CD4-positive, alpha-beta T cell (primary cell): Measurements from ENCODE around the gene MBD5. TPM values are rescaled to one million over a fixed set of nuclear protein-coding genes. Genes with fewer than 3 reads are reported as not detected.

Experiments
- ATAC-seq: fragments of 200-7000 bp; cut with Tn5 transposase; one replicate; pipeline ENCODE4 v1.10.0; 2022; ENCODE audit warnings: mild to moderate bottlenecking; ENCODE audit not compliant: poor library complexity
- CTCF ChIA-PET: fragments of 350-600 bp; sonication (Branson Sonifier 250); formaldehyde crosslinking; loops from one replicate; lab custom pipeline; 2021; ENCODE audit warnings: antibody characterized with exemption, inconsistent platforms; lab: Charles Lee
- POLR2A ChIA-PET: fragments of 350-600 bp; sonication (Branson Sonifier 250); formaldehyde crosslinking; loops from one replicate; lab custom pipeline; 2021; ENCODE audit warnings: antibody characterized with exemption, inconsistent platforms; lab: Charles Lee
- DNase-seq, 14 experiments: peaks; one replicate each; pipeline ENCODE4 v3.0.0-alpha.2; 2013 to 2020; ENCODE audit warnings: mixed read lengths in 2 of 14
- H3K27ac ChIP-seq, 2 donors: one replicate each; pipeline versions ENCODE4 v1.5.1 to v1.7.0; 2013; ENCODE audit warnings: low read length in 2 of 2, low read depth in 1 of 2, mild to moderate bottlenecking in 1 of 2
- H3K27me3 ChIP-seq, 2 experiments: 1 replicate in 1 of 2; 2 replicates in 1 of 2; pipeline versions ENCODE4 v1.6.1 to v1.7.0; 2013; ENCODE audit warnings: low read length in 2 of 2, control low read depth in 1 of 2, mild to moderate bottlenecking in 1 of 2, moderate library complexity in 1 of 2; ENCODE audit not compliant: insufficient read depth in 2 of 2, control insufficient read depth in 1 of 2
- H3K36me3 ChIP-seq: one replicate; pipeline ENCODE4 v1.6.1; 2013; ENCODE audit warnings: low read length, control low read depth; ENCODE audit not compliant: insufficient read depth
- H3K4me1 ChIP-seq: one replicate; pipeline ENCODE4 v1.6.1; 2013; ENCODE audit warnings: low read length, control low read depth; ENCODE audit not compliant: insufficient read depth
- H3K4me3 ChIP-seq: one replicate; pipeline ENCODE4 v1.5.1; 2013; ENCODE audit warnings: mild to moderate bottlenecking, low read length, moderate library complexity
- H3K9me3 ChIP-seq, 2 experiments: 1 replicate in 1 of 2; 2 replicates in 1 of 2; pipeline versions ENCODE4 v1.6.1 to v1.7.0; 2013; ENCODE audit warnings: low read length in 2 of 2, mild to moderate bottlenecking in 2 of 2, control low read depth in 1 of 2, moderate library complexity in 1 of 2; ENCODE audit not compliant: control insufficient read depth in 1 of 2, insufficient read depth in 1 of 2
- H3K27ac Mint-ChIP-seq: one replicate; pipeline ENCODE4 v1.8.0; 2020; ENCODE audit warnings: mixed read lengths
- H3K27me3 Mint-ChIP-seq: one replicate; pipeline ENCODE4 v1.8.0; 2021; ENCODE audit warnings: mixed read lengths
- H3K36me3 Mint-ChIP-seq: one replicate; pipeline ENCODE4 v1.8.0; 2021; ENCODE audit warnings: low read depth, mixed read lengths
- H3K4me1 Mint-ChIP-seq: one replicate; pipeline ENCODE4 v1.8.0; 2021; ENCODE audit warnings: low read depth, mixed read lengths
- H3K4me3 Mint-ChIP-seq: one replicate; pipeline ENCODE4 v1.8.0; 2020; ENCODE audit warnings: mild to moderate bottlenecking, mixed read lengths
- H3K9me3 Mint-ChIP-seq: one replicate; pipeline ENCODE4 v1.8.0; 2020; ENCODE audit warnings: mixed read lengths
- intact Hi-C, 2 experiments: fragments of 100-400 bp; cut with DNase I in 1 of 2; cut with micrococcal nuclease in 1 of 2; formaldehyde crosslinking; loops; one replicate each; pipeline versions ENCODE4 v1.15.1 to v1.9.0; 2023 to 2025; cut with DNase I, micrococcal nuclease
- total RNA-seq, 174 experiments: library from RNA in 2 of 174; stranded (reverse) in 2 of 174; gene quantifications; one replicate each; pipeline ENCODE4 v1.2.3 and lab custom pipeline; 2021 to 2026
- TF ChIP-seq, protein P1 (sequence below): fragments of 200-600 bp; IDR thresholded peaks from one replicate; pipeline ENCODE4 v1.8.0; 2022; ENCODE audit warnings: antibody characterized with exemption, mild to moderate bottlenecking

Gene MBD5
- total RNA-seq, 2 experiments from 2014 or later = 49.8 to 52.9 TPM

DNA sequence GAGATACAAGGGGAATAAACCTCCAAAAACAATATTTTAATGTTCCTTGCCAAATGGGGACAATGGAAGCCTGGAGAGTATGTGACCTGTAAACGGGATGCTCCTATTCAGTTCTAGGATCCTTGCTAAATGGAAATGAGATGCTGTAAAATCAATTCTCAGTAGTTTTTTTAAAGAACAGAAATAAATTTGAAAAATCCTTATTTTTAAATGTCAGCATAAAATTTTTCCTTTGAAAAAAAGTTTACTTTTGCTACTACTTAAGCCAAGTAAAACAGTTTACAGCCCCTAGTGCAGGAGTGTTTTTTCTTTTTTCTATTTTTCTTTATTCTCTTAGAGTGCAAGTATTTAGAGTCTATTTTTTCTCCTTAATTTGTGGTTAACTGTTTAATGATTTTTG is 158.8 kb downstream of the MBD5 start:
- no peaks in the 10 kb centered on the region for H3K4me1 Mint-ChIP-seq
- no peaks in the 10 kb centered on the region for H3K9me3 ChIP-seq
- H3K4me3 Mint-ChIP-seq = no peak overlapping the region
- TF ChIP-seq, protein P1, sequence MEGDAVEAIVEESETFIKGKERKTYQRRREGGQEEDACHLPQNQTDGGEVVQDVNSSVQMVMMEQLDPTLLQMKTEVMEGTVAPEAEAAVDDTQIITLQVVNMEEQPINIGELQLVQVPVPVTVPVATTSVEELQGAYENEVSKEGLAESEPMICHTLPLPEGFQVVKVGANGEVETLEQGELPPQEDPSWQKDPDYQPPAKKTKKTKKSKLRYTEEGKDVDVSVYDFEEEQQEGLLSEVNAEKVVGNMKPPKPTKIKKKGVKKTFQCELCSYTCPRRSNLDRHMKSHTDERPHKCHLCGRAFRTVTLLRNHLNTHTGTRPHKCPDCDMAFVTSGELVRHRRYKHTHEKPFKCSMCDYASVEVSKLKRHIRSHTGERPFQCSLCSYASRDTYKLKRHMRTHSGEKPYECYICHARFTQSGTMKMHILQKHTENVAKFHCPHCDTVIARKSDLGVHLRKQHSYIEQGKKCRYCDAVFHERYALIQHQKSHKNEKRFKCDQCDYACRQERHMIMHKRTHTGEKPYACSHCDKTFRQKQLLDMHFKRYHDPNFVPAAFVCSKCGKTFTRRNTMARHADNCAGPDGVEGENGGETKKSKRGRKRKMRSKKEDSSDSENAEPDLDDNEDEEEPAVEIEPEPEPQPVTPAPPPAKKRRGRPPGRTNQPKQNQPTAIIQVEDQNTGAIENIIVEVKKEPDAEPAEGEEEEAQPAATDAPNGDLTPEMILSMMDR = no peak
- H3K27ac Mint-ChIP-seq = no peak overlapping the region
- H3K4me3 ChIP-seq = no peak overlapping the region
- CTCF ChIA-PET = no interaction called here
- POLR2A ChIA-PET = no interaction called here
- H3K36me3 ChIP-seq = peaks cover 2% of the 10 kb centered on the region
- H3K27me3 Mint-ChIP-seq = no peaks in the 10 kb centered on the region
- H3K27me3 ChIP-seq = no peaks in the 10 kb centered on the region
- H3K9me3 Mint-ChIP-seq = no peaks in the 10 kb centered on the region
- no peaks in the 10 kb centered on the region for H3K4me1 ChIP-seq
- no peak overlapping the region for H3K27ac ChIP-seq
- ATAC-seq (no peak), DNase-seq (no peak)
- intact Hi-C loops = no loop called here
- H3K36me3 Mint-ChIP-seq = peaks cover 65% of the 10 kb centered on the region

DNA sequence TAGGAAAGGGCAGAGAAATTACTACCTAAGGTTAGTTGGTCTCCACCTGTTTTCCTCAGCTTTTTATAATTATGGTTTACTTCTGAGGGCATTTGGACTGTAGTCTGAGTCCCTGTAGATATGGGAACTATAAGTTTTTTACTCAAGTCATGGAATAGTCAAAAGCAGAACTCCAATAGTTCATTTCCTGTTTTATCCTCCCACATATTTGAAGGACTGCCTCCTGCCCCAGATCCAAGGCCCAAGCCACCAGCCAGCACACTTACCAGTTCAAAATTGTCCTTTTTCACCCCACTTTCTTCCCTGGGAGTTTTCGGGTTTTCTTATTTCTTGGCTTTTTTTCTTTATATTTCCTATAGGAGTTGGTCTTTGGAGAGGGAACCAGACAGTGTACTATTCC is 164.1 kb downstream of the MBD5 start:
- POLR2A ChIA-PET = no interaction called here
- Mint-ChIP-seq H3K4me1 (no peaks in the 10 kb centered on the region), H3K9me3 (no peaks in the 10 kb centered on the region), H3K27me3 (no peaks in the 10 kb centered on the region), H3K36me3 (peaks cover 72% of the 10 kb centered on the region), H3K4me3 (no peak overlapping the region), H3K27ac (no peak overlapping the region)
- H3K27me3 ChIP-seq = no peaks in the 10 kb centered on the region
- CTCF ChIA-PET = interaction anchor here (1.1 kb wide), 1 partner anchor 195 kb away, joined by 3 read pairs; no protein-coding TSS in a partner anchor
- peaks cover 11% of the 10 kb centered on the region for H3K36me3 ChIP-seq
- intact Hi-C loops = no loop called here
- H3K4me3 ChIP-seq = no peak overlapping the region
- ATAC-seq (no peak), DNase-seq (no peak)
- no peak overlapping the region for H3K27ac ChIP-seq
- no peaks in the 10 kb centered on the region for H3K4me1 ChIP-seq
- TF ChIP-seq, protein P1 = no peak
- H3K9me3 ChIP-seq = no peaks in the 10 kb centered on the region

DNA sequence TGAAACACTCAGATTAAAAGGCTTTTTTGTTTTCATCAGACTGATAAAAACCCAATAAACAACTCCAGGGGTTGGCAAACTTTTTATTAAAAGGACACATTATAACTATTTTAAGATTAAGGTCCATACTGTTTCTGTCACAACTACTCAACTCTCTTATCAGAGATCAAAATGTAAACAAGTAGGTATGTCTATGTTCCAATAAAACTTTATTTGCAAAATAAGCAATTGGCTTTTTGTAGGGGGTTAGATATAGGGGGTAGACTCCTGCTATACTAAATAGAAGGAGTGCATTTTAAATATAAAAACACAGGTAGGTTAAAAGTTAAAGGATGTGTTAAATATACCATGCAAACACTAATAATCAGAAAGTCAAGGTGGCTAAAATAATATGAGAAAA is 174.0 kb downstream of the MBD5 start:
- H3K4me1 Mint-ChIP-seq = peaks cover 4% of the 10 kb centered on the region
- H3K4me3 Mint-ChIP-seq = no peak overlapping the region
- intact Hi-C loops = no loop called here
- Histone ChIP-seq H3K27ac (no peak overlapping the region), H3K9me3 (no peaks in the 10 kb centered on the region), H3K4me1 (no peaks in the 10 kb centered on the region), H3K27me3 (no peaks in the 10 kb centered on the region), H3K4me3 (no peak overlapping the region), H3K36me3 (no peaks in the 10 kb centered on the region)
- no peaks in the 10 kb centered on the region for H3K27me3 Mint-ChIP-seq
- ATAC-seq = no peak
- DNase-seq = no peak
- TF ChIP-seq, protein P1 = no peak
- no peaks in the 10 kb centered on the region for H3K9me3 Mint-ChIP-seq
- POLR2A ChIA-PET = no interaction called here
- H3K27ac Mint-ChIP-seq = no peak overlapping the region
- CTCF ChIA-PET = no interaction called here
- peaks cover 2% of the 10 kb centered on the region for H3K36me3 Mint-ChIP-seq
